ENCODE results near the gene IL23R. TPM values are rescaled to one million over a fixed set of nuclear protein-coding genes. Genes with fewer than 3 reads are reported as not detected.
A peak's percentile ranks its signal among the peaks of the same experiment; 100 is the strongest.
"Not testable (repeated sequence)": the region's sequence is repeated elsewhere in the genome, so short reads cannot be mapped to it uniquely, and the experiment has no call there.

IL23R gene
- total RNA-seq, 1 donor from 2014 or later: not detected

- Mint-ChIP-seq H3K4me3 (ENCODE audit: unreplicated experiment) (no peak overlapping the region), H3K27me3 (ENCODE audit: unreplicated experiment) (peaks cover 2% of the 10 kb centered on the region), H3K27ac (ENCODE audit: unreplicated experiment) (no peak overlapping the region), H3K9me3 (ENCODE audit: unreplicated experiment) (no peaks in the 10 kb centered on the region), H3K4me1 (ENCODE audit: unreplicated experiment) (peaks cover 4% of the 10 kb centered on the region), H3K36me3 (ENCODE audit: low read depth, unreplicated experiment) (no peaks in the 10 kb centered on the region)
- no peak for TF ChIP-seq CTCF (IDR thresholded peaks at IDR 0.05; ENCODE audit: unreplicated experiment)
- DNase-seq (ENCODE audit: low spot score): no peak
These were observed 23.3 kb upstream of the IL23R start for GRCh38 chr1:67142931-67143330.

- no peak overlapping the region for H3K4me3 Mint-ChIP-seq (ENCODE audit: unreplicated experiment)
- no peak for DNase-seq (ENCODE audit: low spot score)
- no peaks in the 10 kb centered on the region for H3K4me1 Mint-ChIP-seq (ENCODE audit: unreplicated experiment)
- no peaks in the 10 kb centered on the region for H3K36me3 Mint-ChIP-seq (ENCODE audit: low read depth, unreplicated experiment)
- H3K9me3 Mint-ChIP-seq (ENCODE audit: unreplicated experiment): no peaks in the 10 kb centered on the region
- TF ChIP-seq CTCF (IDR thresholded peaks at IDR 0.05; ENCODE audit: unreplicated experiment): no peak
- H3K27ac Mint-ChIP-seq (ENCODE audit: unreplicated experiment): no peak overlapping the region
- H3K27me3 Mint-ChIP-seq (ENCODE audit: unreplicated experiment): peaks cover 3% of the 10 kb centered on the region
These were observed 22.3 kb upstream of the IL23R start for GRCh38 chr1:67143966-67144365.

- H3K36me3 Mint-ChIP-seq (ENCODE audit: low read depth, unreplicated experiment): no peaks in the 10 kb centered on the region
- no peak overlapping the region for H3K4me3 Mint-ChIP-seq (ENCODE audit: unreplicated experiment)
- no peak for DNase-seq (ENCODE audit: low spot score)
- H3K4me1 Mint-ChIP-seq (ENCODE audit: unreplicated experiment): no peaks in the 10 kb centered on the region
- peak; percentile 50 for TF ChIP-seq CTCF (IDR thresholded peaks at IDR 0.05; ENCODE audit: unreplicated experiment)
- peaks cover 3% of the 10 kb centered on the region for H3K27me3 Mint-ChIP-seq (ENCODE audit: unreplicated experiment)
- no peaks in the 10 kb centered on the region for H3K9me3 Mint-ChIP-seq (ENCODE audit: unreplicated experiment)
- no peak overlapping the region for H3K27ac Mint-ChIP-seq (ENCODE audit: unreplicated experiment)
These were observed 21.6 kb upstream of the IL23R start for GRCh38 chr1:67144696-67145095.

GRCh38 chr1:67146101-67146500, 20.2 kb upstream of the IL23R start:
- H3K4me3 Mint-ChIP-seq (ENCODE audit: unreplicated experiment): no peak overlapping the region
- no peak for DNase-seq (ENCODE audit: low spot score)
- TF ChIP-seq CTCF (IDR thresholded peaks at IDR 0.05; ENCODE audit: unreplicated experiment): no peak
- peaks cover 3% of the 10 kb centered on the region for H3K27me3 Mint-ChIP-seq (ENCODE audit: unreplicated experiment)
- H3K9me3 Mint-ChIP-seq (ENCODE audit: unreplicated experiment): no peaks in the 10 kb centered on the region
- H3K36me3 Mint-ChIP-seq (ENCODE audit: low read depth, unreplicated experiment): no peaks in the 10 kb centered on the region
- no peak overlapping the region for H3K27ac Mint-ChIP-seq (ENCODE audit: unreplicated experiment)
- H3K4me1 Mint-ChIP-seq (ENCODE audit: unreplicated experiment): no peaks in the 10 kb centered on the region

GRCh38 chr1:67146539-67146938, 19.7 kb upstream of the IL23R start:
- H3K4me1 Mint-ChIP-seq (ENCODE audit: unreplicated experiment): no peaks in the 10 kb centered on the region
- H3K36me3 Mint-ChIP-seq (ENCODE audit: low read depth, unreplicated experiment): no peaks in the 10 kb centered on the region
- no peak overlapping the region for H3K27ac Mint-ChIP-seq (ENCODE audit: unreplicated experiment)
- DNase-seq (ENCODE audit: low spot score): no peak
- H3K27me3 Mint-ChIP-seq (ENCODE audit: unreplicated experiment): peaks cover 3% of the 10 kb centered on the region
- no peak for TF ChIP-seq CTCF (IDR thresholded peaks at IDR 0.05; ENCODE audit: unreplicated experiment)
- H3K9me3 Mint-ChIP-seq (ENCODE audit: unreplicated experiment): no peaks in the 10 kb centered on the region
- no peak overlapping the region for H3K4me3 Mint-ChIP-seq (ENCODE audit: unreplicated experiment)

GRCh38 chr1:67147973-67148372, 18.3 kb upstream of the IL23R start:
- not testable (repeated sequence) for DNase-seq (ENCODE audit: low spot score); H3K27ac Mint-ChIP-seq (ENCODE audit: unreplicated experiment); H3K9me3 Mint-ChIP-seq (ENCODE audit: unreplicated experiment); H3K4me1 Mint-ChIP-seq (ENCODE audit: unreplicated experiment); H3K4me3 Mint-ChIP-seq (ENCODE audit: unreplicated experiment); H3K36me3 Mint-ChIP-seq (ENCODE audit: low read depth, unreplicated experiment); H3K27me3 Mint-ChIP-seq (ENCODE audit: unreplicated experiment)
